HEK293T (cell line): ENCODE data around the gene PLXND1.

Source experiments
- ARNT ChIP-seq: fragments of 450-650 bp; IDR thresholded peaks from 2 replicates; pipeline ENCODE4 v1.6.1; 2017; ENCODE audit warnings: mild to moderate bottlenecking
- BHLHE40 ChIP-seq: fragments of 450-650 bp; IDR thresholded peaks from 2 replicates; pipeline ENCODE4 v1.6.1; 2016; ENCODE audit warnings: mild to moderate bottlenecking, moderate library complexity, borderline replicate concordance
- ELF4 ChIP-seq: fragments of 450-650 bp; IDR thresholded peaks from 2 replicates; pipeline ENCODE4 v1.6.1; 2017; ENCODE audit warnings: antibody characterized with exemption
- FOXA1 ChIP-seq: fragments of 450-650 bp; IDR thresholded peaks from 2 replicates; pipeline ENCODE4 v1.6.1; 2016; ENCODE audit warnings: mild to moderate bottlenecking
- FOXK2 ChIP-seq: fragments of 450-650 bp; IDR thresholded peaks from 2 replicates; pipeline ENCODE4 v1.6.1; 2016; ENCODE audit warnings: mild to moderate bottlenecking
- L3MBTL2 ChIP-seq: fragments of 450-650 bp; conservative IDR thresholded peaks from 2 replicates; pipeline ENCODE4 v1.6.1; 2016; ENCODE audit warnings: mild to moderate bottlenecking
- NFRKB ChIP-seq: fragments of 450-650 bp; IDR thresholded peaks from 2 replicates; pipeline ENCODE4 v1.6.1; 2016; ENCODE audit warnings: mild to moderate bottlenecking, moderate library complexity
- SP1 ChIP-seq: fragments of 450-650 bp; IDR thresholded peaks from 2 replicates; pipeline ENCODE4 v1.6.1; 2017
- ZNF384 ChIP-seq: fragments of 450-650 bp; IDR thresholded peaks from 2 replicates; pipeline ENCODE4 v1.6.1; 2016

DNA sequence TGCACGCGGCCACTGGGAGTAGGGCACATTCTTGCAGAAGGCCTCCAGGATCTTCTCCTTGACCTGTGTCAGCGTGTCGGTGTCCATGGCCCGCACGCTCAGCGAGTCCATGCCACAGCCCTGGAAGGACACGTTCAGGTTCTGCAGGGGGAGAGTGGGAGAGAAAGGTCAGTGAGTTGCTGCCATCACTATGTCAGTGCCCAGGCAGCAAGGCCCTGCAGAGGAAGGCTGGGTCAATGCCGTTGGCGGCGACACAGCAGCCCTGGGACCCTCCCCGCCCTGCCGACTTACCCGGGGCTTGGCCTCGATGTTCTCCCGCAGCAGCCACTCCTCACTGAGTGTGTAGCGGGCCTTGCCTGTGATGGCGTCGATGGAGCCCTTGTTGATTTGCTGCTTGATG lies 43.7 kb downstream of the PLXND1 start:
- TF ChIP-seq BHLHE40 (no peak), ZNF384 (no peak), FOXA1 (no peak), ELF4 (no peak), FOXK2 (no peak), NFRKB (no peak), ARNT (no peak), L3MBTL2 (no peak), SP1 (no peak)
